G401.6 (cell line): ENCODE measurements around the gene RASD2.

ENCODE experiments used
- FAIRE-seq: peaks from 2 replicates; lab custom pipeline; 2012; peaks lifted over from hg19 to GRCh38; lab: Jason Lieb, UNC

Gene RASD2

GRCh38 chr22:35541254-35541748, 670 bp downstream of the RASD2 start:
- no peak for FAIRE-seq

GRCh38 chr22:35542157-35542938, 1.7 kb downstream of the RASD2 start:
- FAIRE-seq = no peak

GRCh38 chr22:35542939-35543516, 2.4 kb downstream of the RASD2 start:
- no peak for FAIRE-seq

GRCh38 chr22:35543702-35544101, 3.1 kb downstream of the RASD2 start:
- FAIRE-seq = no peak

GRCh38 chr22:35544189-35544588, 3.6 kb downstream of the RASD2 start:
- FAIRE-seq = no peak

GRCh38 chr22:35544827-35545226, 4.2 kb downstream of the RASD2 start:
- no peak for FAIRE-seq

GRCh38 chr22:35546886-35547285, 6.3 kb downstream of the RASD2 start:
- FAIRE-seq = no peak

- no peak for FAIRE-seq
Observed at GRCh38 chr22:35547987-35548721, 7.5 kb downstream of the RASD2 start.

GRCh38 chr22:35548722-35549112, 8.1 kb downstream of the RASD2 start:
- no peak for FAIRE-seq

GRCh38 chr22:35549328-35549727, 8.7 kb downstream of the RASD2 start:
- no peak for FAIRE-seq

GRCh38 chr22:35551549-35552177, 11.0 kb downstream of the RASD2 start:
- no peak for FAIRE-seq

- FAIRE-seq = no peak
Observed at GRCh38 chr22:35552196-35552842, 11.7 kb downstream of the RASD2 start.

- FAIRE-seq = no peak
Observed at GRCh38 chr22:35552846-35553245, 12.2 kb downstream of the RASD2 start.

- no peak for FAIRE-seq
Observed at GRCh38 chr22:35553341-35553740, 12.7 kb downstream of the RASD2 start.

- no peak for FAIRE-seq
Observed at GRCh38 chr22:35554297-35554845, 13.7 kb downstream of the RASD2 start.

- FAIRE-seq = no peak
Observed at GRCh38 chr22:35555483-35555890, 14.9 kb downstream of the RASD2 start.

- FAIRE-seq = no peak
Observed at GRCh38 chr22:35555946-35556547, 15.4 kb downstream of the RASD2 start.

GRCh38 chr22:35556666-35557065, 16.0 kb downstream of the RASD2 start:
- FAIRE-seq = no peak

- no peak for FAIRE-seq
Observed at GRCh38 chr22:35558031-35558430, 17.4 kb downstream of the RASD2 start.

GRCh38 chr22:35558719-35559118, 18.1 kb downstream of the RASD2 start:
- FAIRE-seq = no peak

GRCh38 chr22:35559354-35560005, 18.8 kb downstream of the RASD2 start:
- peak; percentile 92 for FAIRE-seq
